Thymus (tissue), 14 donors: ENCODE data around the gene SH2B2. TPM values are rescaled to one million over a fixed set of nuclear protein-coding genes. Genes with fewer than 3 reads are reported as not detected.

Source experiments
- DNase-seq, 9 donors: peaks; one replicate each; pipeline ENCODE4 v3.0.0-alpha.2; 2013; ENCODE audit warnings: low spot score in 9 of 9, low read depth in 6 of 9, missing footprints in 1 of 9
- H3K27ac ChIP-seq, 2 donors: one replicate each; pipeline ENCODE4 v1.5.1; 2013; ENCODE audit warnings: control low read depth in 1 of 2, low read depth in 1 of 2, low read length in 1 of 2, mild to moderate bottlenecking in 1 of 2, moderate library complexity in 1 of 2
- H3K27me3 ChIP-seq, 2 donors: one replicate each; pipeline ENCODE4 v1.5.1; 2013; ENCODE audit warnings: low read length in 1 of 2; ENCODE audit not compliant: control insufficient read depth in 2 of 2, insufficient read depth in 1 of 2
- H3K36me3 ChIP-seq, 2 donors: one replicate each; pipeline ENCODE4 v1.5.1; 2013; ENCODE audit warnings: low read length in 1 of 2, mild to moderate bottlenecking in 1 of 2, moderate library complexity in 1 of 2; ENCODE audit not compliant: control insufficient read depth in 2 of 2, insufficient read depth in 2 of 2
- H3K4me1 ChIP-seq, 2 donors: one replicate each; pipeline ENCODE4 v1.5.1; 2013; ENCODE audit warnings: low read length in 2 of 2; ENCODE audit not compliant: control insufficient read depth in 2 of 2, insufficient read depth in 2 of 2
- H3K4me3 ChIP-seq, 2 donors: one replicate each; pipeline ENCODE4 v1.5.1; 2013; ENCODE audit warnings: low read length in 2 of 2, control low read depth in 1 of 2, mild to moderate bottlenecking in 1 of 2
- H3K9me3 ChIP-seq, 2 donors: one replicate each; pipeline ENCODE4 v1.5.1; 2013; ENCODE audit warnings: low read length in 1 of 2, mild to moderate bottlenecking in 1 of 2; ENCODE audit not compliant: control insufficient read depth in 2 of 2, insufficient read depth in 1 of 2
- WGBS: extraction: QIAGEN DNeasy Blood & Tissue Kit; methylation state at CpG from one replicate; pipeline ENCODE4 v1.1.7; 2013; 5-methylcytosine and 5-hydroxymethylcytosine counted together
- long read RNA-seq, 10 donors: transcript quantifications; one replicate each; lab custom pipeline, GENCODE V29; 2026
- polyA plus RNA-seq: library from polyadenylated mRNA; stranded (reverse); fragments of 200-250 nt; gene quantifications from one replicate; pipeline ENCODE4 v1.2.3, GENCODE V29; 2013
- total RNA-seq: library from RNA; stranded (reverse); fragments of 120-200 nt; gene quantifications from one replicate; pipeline ENCODE4 v1.2.4, GENCODE V29; 2013
- donor health status: healthy.

Gene SH2B2
- total RNA-seq (0.76 TPM), polyA plus RNA-seq (3.9 TPM)
- long read RNA-seq, donor 1: 0 reads
- long read RNA-seq, donor 2: 0 reads
- long read RNA-seq, donor 3, partial matches to known transcripts: 0 of 1 reads
- long read RNA-seq, donor 3, other reads (novel, unspliced or antisense): 0 of 1 reads
- long read RNA-seq, donor 4, partial matches to known transcripts: 0 of 1 reads
- long read RNA-seq, donor 4, other reads (novel, unspliced or antisense): 0 of 1 reads
- long read RNA-seq, donor 5: 0 reads
- long read RNA-seq, donor 6: 0 reads
- long read RNA-seq, donor 7: 0 reads
- long read RNA-seq, donor 8: 0 reads
- long read RNA-seq, donor 9: 0 reads
- long read RNA-seq, donor 10: 0 reads

GRCh38 chr7:102286237-102287110, at the start of gene SH2B2:
Gene SH2B2 (plus strand): TSS chr7:102286868. CDS start chr7:102300551, 13,683 bp downstream.
- DNase-seq: peak in 2 of 9 donors; percentile 44 to 56
- Histone ChIP-seq H3K36me3 (no peaks in the 10 kb centered on the region), H3K27me3 (peaks cover 34 to 66% of the 10 kb centered on the region in 2 donors), H3K4me3 (peak within 1 kb of the TSS; percentile 37 to 61), H3K4me1 (peaks cover 16 to 40% of the 10 kb centered on the region in 2 donors), H3K27ac (peak within 1 kb of the TSS; percentile 51 to 67), H3K9me3 (no peaks in the 10 kb centered on the region)
- WGBS: under 1% methylated on average over 115 of the region's 116 CpGs

- Histone ChIP-seq H3K4me3 (no peak overlapping the region), H3K4me1 (no peaks in the 10 kb centered on the region), H3K27me3 (no peaks in the 10 kb centered on the region), H3K36me3 (peaks cover 67 to 72% of the 10 kb centered on the region in 2 donors), H3K27ac (no peak overlapping the region), H3K9me3 (no peaks in the 10 kb centered on the region)
- no peak for DNase-seq
- WGBS: 98% methylated on average over 35 of the region's 35 CpGs
Measured at GRCh38 chr7:102239206-102239820, 47.4 kb upstream of the SH2B2 start.

GRCh38 chr7:102241431-102241830, 45.2 kb upstream of the SH2B2 start:
- Histone ChIP-seq H3K4me3 (no peak overlapping the region), H3K27me3 (no peaks in the 10 kb centered on the region), H3K27ac (no peak overlapping the region), H3K4me1 (no peaks in the 10 kb centered on the region), H3K36me3 (peaks cover 60 to 72% of the 10 kb centered on the region in 2 donors), H3K9me3 (no peaks in the 10 kb centered on the region)
- WGBS: 97% methylated on average over 8 of the region's 8 CpGs
- no peak for DNase-seq

DNA sequence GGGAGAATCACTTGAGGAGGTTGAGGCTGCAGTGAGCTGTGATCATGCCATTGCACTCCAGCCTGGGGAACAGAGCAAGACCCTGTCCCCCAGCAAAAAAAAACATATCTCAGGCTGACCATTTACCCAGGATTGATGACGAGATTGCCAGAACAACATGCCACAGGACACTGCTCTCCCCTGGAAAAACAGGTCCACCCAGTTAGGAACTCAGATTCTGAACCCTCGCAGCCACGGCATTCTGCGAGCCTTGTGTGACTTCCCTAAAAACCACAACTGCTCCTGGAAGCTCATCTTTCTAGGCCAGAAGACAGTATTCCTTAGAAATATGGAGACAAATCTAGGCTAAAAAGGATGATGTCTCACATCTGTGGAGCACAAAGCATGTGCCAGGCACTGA, 42.1 kb upstream of the SH2B2 start:
- DNase-seq: no peak
- WGBS: 95% methylated on average over 4 of the region's 4 CpGs
- H3K4me3 ChIP-seq: no peak overlapping the region
- peaks cover 59 to 68% of the 10 kb centered on the region in 2 donors for H3K36me3 ChIP-seq
- H3K27ac ChIP-seq: no peak overlapping the region
- H3K27me3 ChIP-seq: no peaks in the 10 kb centered on the region
- H3K9me3 ChIP-seq: no peaks in the 10 kb centered on the region
- H3K4me1 ChIP-seq: no peaks in the 10 kb centered on the region

DNA sequence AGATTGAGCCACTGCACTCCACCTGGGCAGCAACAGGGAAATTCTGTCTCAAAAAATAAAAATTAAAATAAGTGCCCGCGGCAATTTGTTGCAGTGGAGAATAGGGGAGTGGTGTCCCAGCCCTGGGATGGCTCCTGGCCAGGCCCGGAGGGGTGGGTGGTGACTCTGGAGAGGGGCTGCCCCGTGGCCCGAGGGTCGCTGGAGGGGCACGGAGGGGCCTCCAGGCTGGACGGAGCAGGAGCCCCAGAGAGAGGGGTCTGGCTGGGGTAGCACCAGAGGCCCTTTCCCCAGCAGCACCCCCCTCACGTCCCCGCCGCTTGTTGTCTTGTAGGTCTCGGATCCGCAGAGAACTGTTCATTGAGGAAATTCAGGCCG, 38.6 kb upstream of the SH2B2 start:
- Histone ChIP-seq H3K9me3 (no peaks in the 10 kb centered on the region), H3K4me3 (no peak overlapping the region), H3K4me1 (peaks cover 0 to 6% of the 10 kb centered on the region in 2 donors), H3K27ac (no peak overlapping the region), H3K27me3 (no peaks in the 10 kb centered on the region), H3K36me3 (peaks cover 40 to 48% of the 10 kb centered on the region in 2 donors)
- 97% methylated on average over 14 of the region's 14 CpGs for WGBS
- no peak for DNase-seq

- Histone ChIP-seq H3K4me1 (peaks cover 0 to 6% of the 10 kb centered on the region in 2 donors), H3K27me3 (no peaks in the 10 kb centered on the region), H3K9me3 (no peaks in the 10 kb centered on the region), H3K36me3 (peaks cover 40 to 48% of the 10 kb centered on the region in 2 donors), H3K27ac (no peak overlapping the region), H3K4me3 (no peak overlapping the region)
- DNase-seq: no peak
- WGBS: 98% methylated on average over 117 of the region's 117 CpGs
Measured at GRCh38 chr7:102248456-102249395, 37.9 kb upstream of the SH2B2 start.

GRCh38 chr7:102251531-102252365, 34.9 kb upstream of the SH2B2 start:
- Histone ChIP-seq H3K27ac (no peak overlapping the region), H3K4me3 (no peak overlapping the region), H3K4me1 (peaks cover 0 to 6% of the 10 kb centered on the region in 2 donors), H3K27me3 (no peaks in the 10 kb centered on the region), H3K9me3 (no peaks in the 10 kb centered on the region), H3K36me3 (peaks cover 23 to 31% of the 10 kb centered on the region in 2 donors)
- DNase-seq: no peak
- 93% methylated on average over 7 of the region's 7 CpGs for WGBS
